HepG2 (cell line): Measurements from ENCODE around the gene AFTPH.

Experiments used
- ELF4 ChIP-seq: sonication (generic); formaldehyde crosslinking; IDR thresholded peaks from 2 replicates; pipeline ENCODE4 v1.5.0; 2020; ENCODE audit warnings: missing genetic modification reagents, mild to moderate bottlenecking, moderate library complexity, borderline replicate concordance
- GZF1 ChIP-seq: sonication (generic); formaldehyde crosslinking; IDR thresholded peaks from 2 replicates; pipeline ENCODE4 v1.5.1; 2020; ENCODE audit warnings: mild to moderate bottlenecking, missing genetic modification reagents
- KAT8 ChIP-seq: IDR thresholded peaks from 2 replicates; pipeline ENCODE4 v1.6.1; 2016; ENCODE audit warnings: missing genetic modification reagents, missing compliant biosample characterization
- MEF2D ChIP-seq: sonication (generic); formaldehyde crosslinking; IDR thresholded peaks from 2 replicates; pipeline ENCODE4 v1.5.1; 2020; ENCODE audit warnings: mild to moderate bottlenecking, missing genetic modification reagents
- NCOA1 ChIP-seq: sonication (generic); formaldehyde crosslinking; IDR thresholded peaks from 2 replicates; pipeline ENCODE4 v1.9.0; 2021; ENCODE audit warnings: missing genetic modification reagents
- NR2F6 ChIP-seq, 2 experiments: IDR thresholded peaks; 2 replicates each; pipeline ENCODE4 v1.6.1; 2016; ENCODE audit warnings: antibody characterized with exemption in 1 of 2, mild to moderate bottlenecking in 1 of 2
- POLR2A ChIP-seq, 2 experiments: IDR thresholded peaks; 2 replicates each; pipeline ENCODE4 v1.6.1; 2011; ENCODE audit warnings: low read depth in 2 of 2, low read length in 2 of 2, mild to moderate bottlenecking in 1 of 2, moderate library complexity in 1 of 2; ENCODE audit not compliant: insufficient read depth in 1 of 2
- ZNF143 ChIP-seq: sonication (generic); formaldehyde crosslinking; IDR thresholded peaks from 2 replicates; pipeline ENCODE4 v1.4.0; 2020; ENCODE audit warnings: missing genetic modification reagents
- TF ChIP-seq, protein P1 (sequence below): sonication (generic); formaldehyde crosslinking; IDR thresholded peaks from 2 replicates; pipeline ENCODE4 v1.5.0; 2020; ENCODE audit warnings: mild to moderate bottlenecking, missing genetic modification reagents, moderate library complexity

DNA sequence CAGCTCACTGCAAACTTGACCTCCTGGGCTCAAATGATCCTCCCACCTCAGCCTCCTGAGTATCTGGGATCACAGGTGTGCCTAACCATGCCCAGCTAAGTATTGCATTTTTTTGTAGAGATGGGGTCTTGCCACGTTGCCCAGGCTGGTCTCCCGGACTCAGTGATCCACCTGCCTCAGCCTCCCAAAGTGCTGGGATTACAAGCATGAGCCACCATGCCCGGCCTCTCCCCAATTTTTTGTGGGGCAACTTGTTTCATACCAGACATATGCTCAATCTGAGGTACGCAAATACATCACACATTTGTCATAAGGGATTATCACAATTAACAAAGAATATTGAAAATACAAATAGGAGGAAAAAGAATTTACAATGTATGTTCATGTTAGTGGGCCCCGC lies 42.5 kb upstream of the AFTPH start:
- TF ChIP-seq ELF4 (CRISPR knock-in tag): no peak
- TF ChIP-seq ZNF143 (CRISPR knock-in tag): no peak
- TF ChIP-seq NR2F6 (IDR thresholded peaks at IDR 0.05): no peak
- TF ChIP-seq NR2F6 (CRISPR knock-in tag; IDR thresholded peaks at IDR 0.05): no peak
- no peak for TF ChIP-seq POLR2A (IDR thresholded peaks at IDR 0.05; ENCODE audit: insufficient read depth in 1 of 2, low read depth in 2 of 2, low read length in 2 of 2)
- TF ChIP-seq GZF1: no peak
- TF ChIP-seq KAT8 (CRISPR knock-in tag): no peak
- TF ChIP-seq, protein P1, sequence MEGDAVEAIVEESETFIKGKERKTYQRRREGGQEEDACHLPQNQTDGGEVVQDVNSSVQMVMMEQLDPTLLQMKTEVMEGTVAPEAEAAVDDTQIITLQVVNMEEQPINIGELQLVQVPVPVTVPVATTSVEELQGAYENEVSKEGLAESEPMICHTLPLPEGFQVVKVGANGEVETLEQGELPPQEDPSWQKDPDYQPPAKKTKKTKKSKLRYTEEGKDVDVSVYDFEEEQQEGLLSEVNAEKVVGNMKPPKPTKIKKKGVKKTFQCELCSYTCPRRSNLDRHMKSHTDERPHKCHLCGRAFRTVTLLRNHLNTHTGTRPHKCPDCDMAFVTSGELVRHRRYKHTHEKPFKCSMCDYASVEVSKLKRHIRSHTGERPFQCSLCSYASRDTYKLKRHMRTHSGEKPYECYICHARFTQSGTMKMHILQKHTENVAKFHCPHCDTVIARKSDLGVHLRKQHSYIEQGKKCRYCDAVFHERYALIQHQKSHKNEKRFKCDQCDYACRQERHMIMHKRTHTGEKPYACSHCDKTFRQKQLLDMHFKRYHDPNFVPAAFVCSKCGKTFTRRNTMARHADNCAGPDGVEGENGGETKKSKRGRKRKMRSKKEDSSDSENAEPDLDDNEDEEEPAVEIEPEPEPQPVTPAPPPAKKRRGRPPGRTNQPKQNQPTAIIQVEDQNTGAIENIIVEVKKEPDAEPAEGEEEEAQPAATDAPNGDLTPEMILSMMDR (CRISPR knock-in tag): no peak
- TF ChIP-seq NCOA1 (CRISPR knock-in tag): no peak
- TF ChIP-seq MEF2D (CRISPR knock-in tag): no peak
